ENCODE results near the gene MTMR11. TPM values are rescaled to one million over a fixed set of nuclear protein-coding genes. Genes with fewer than 3 reads are reported as not detected.
A peak's percentile ranks its signal among the peaks of the same experiment; 100 is the strongest.

Gene MTMR11
- total and polyA plus RNA-seq, 2 of the 13 experiments (the other 11 are each of a cell fraction or from before 2014, with no cell fraction given) = 0.49 to 2.8 TPM

DNA sequence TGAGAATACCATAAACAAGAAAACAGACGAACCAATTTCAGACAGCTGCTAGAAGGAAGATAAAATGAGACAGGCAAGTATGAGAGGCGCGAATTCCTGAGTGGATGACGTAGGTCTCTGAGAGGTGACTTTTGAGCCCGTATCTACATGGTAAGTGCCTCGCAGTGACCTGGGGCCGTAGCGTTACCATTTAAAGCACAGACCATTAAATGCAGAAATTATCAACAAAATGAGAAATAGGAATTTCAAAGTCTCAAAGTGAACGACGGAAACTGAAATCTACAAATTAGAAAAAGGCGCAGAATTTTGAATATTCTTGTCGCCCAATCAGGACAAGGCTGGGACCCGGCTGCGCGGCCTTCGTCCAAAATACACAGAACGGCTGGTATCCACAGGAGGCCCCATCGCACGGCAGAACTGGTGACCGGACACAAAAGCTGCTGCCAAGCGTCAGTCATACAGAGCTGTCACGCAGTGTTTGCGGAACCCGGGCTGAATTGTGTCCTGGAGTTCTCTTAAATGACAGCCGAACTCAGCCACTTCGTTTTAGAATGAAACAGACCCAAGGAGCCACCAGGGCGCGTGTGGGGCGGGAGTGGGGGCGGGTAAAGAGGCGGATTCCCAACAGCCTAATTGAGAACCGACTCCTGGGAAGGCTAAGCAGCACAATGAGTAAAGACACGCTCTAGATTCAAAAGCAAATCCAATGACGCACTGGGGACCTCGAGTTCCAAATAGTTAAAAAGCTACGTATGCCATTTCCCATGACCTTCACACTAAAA lies 51.1 kb downstream of the MTMR11 start (continued):
- TF ChIP-seq HOXA3 (CRISPR knock-in tag; IDR thresholded peaks at IDR 0.05) = peak; percentile 56; the same call in 1 of the 2 replicates
- TF ChIP-seq SMAD1 (CRISPR knock-in tag; IDR thresholded peaks at IDR 0.05; ENCODE audit: borderline replicate concordance, low read depth) = 0 out of 2 replicates have a peak, but pooled peaks have one; percentile 43
- TF ChIP-seq TFAP4 (IDR thresholded peaks at IDR 0.05; ENCODE audit: borderline replicate concordance, low read depth) = peak; percentile 22; the same call in 1 of the 2 replicates
- TF ChIP-seq ZNF672 (CRISPR knock-in tag; IDR thresholded peaks at IDR 0.05) = no peak
- no peak for TF ChIP-seq SP1 (IDR thresholded peaks at IDR 0.05)
- TF ChIP-seq SP1 (CRISPR knock-in tag; IDR thresholded peaks at IDR 0.05) = no peak
- 0 out of 4 replicates have a peak, but pooled peaks of 1 of the 2 experiments have one; percentile 64 for TF ChIP-seq KLF16 (CRISPR knock-in tag; IDR thresholded peaks at IDR 0.05)
- no peak for TF ChIP-seq ZNF512B (CRISPR knock-in tag; IDR thresholded peaks at IDR 0.05; ENCODE audit: borderline replicate concordance)
- no peak for TF ChIP-seq ZNF234 (CRISPR knock-in tag; conservative IDR thresholded peaks at IDR 0.05)
- no peak for TF ChIP-seq MEF2D (CRISPR knock-in tag; IDR thresholded peaks at IDR 0.05)
- 0 out of 2 replicates have a peak, but pooled peaks have one; percentile 25 for TF ChIP-seq ZNF878 (CRISPR knock-in tag; IDR thresholded peaks at IDR 0.05)
- no peak for TF ChIP-seq CCAR2 (optimal IDR thresholded peaks at IDR 0.05; ENCODE audit: low read depth, low read length)
- TF ChIP-seq ZNF343 (CRISPR knock-in tag; IDR thresholded peaks at IDR 0.05) = no peak
- TF ChIP-seq, protein P1, sequence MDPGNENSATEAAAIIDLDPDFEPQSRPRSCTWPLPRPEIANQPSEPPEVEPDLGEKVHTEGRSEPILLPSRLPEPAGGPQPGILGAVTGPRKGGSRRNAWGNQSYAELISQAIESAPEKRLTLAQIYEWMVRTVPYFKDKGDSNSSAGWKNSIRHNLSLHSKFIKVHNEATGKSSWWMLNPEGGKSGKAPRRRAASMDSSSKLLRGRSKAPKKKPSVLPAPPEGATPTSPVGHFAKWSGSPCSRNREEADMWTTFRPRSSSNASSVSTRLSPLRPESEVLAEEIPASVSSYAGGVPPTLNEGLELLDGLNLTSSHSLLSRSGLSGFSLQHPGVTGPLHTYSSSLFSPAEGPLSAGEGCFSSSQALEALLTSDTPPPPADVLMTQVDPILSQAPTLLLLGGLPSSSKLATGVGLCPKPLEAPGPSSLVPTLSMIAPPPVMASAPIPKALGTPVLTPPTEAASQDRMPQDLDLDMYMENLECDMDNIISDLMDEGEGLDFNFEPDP (CRISPR knock-in tag; conservative IDR thresholded peaks at IDR 0.05) = no peak
- 0 out of 2 replicates have a peak, but pooled peaks have one; percentile 24 for TF ChIP-seq ZSCAN25 (CRISPR knock-in tag; IDR thresholded peaks at IDR 0.05)
- no peak for TF ChIP-seq AHDC1 (CRISPR knock-in tag; IDR thresholded peaks at IDR 0.05; ENCODE audit: borderline replicate concordance)
- TF ChIP-seq KDM3A (CRISPR knock-in tag; IDR thresholded peaks at IDR 0.05; ENCODE audit: low read depth) = no peak
- TF ChIP-seq SIN3A (IDR thresholded peaks at IDR 0.05; ENCODE audit: borderline replicate concordance, low read depth, low read length) = no peak; the same call in 1 of the 2 replicates
- TF ChIP-seq ZZZ3 (CRISPR knock-in tag; IDR thresholded peaks at IDR 0.05; ENCODE audit: borderline replicate concordance) = no peak
